Measurements from ENCODE around the gene VPS8.

Gene VPS8

GRCh38 chr3:184811999-184812661, at the start of gene VPS8:
TSS of gene VPS8 (plus strand) at chr3:184812166. CDS start at chr3:184824633, 12,467 bp downstream.
- peak; percentile 97 for DNase-seq

GRCh38 chr3:184764191-184764590, 47.8 kb upstream of the VPS8 start:
- DNase-seq, result no peak

- no peak for DNase-seq
Measured at GRCh38 chr3:184765047-184765729, 46.8 kb upstream of the VPS8 start.

- no peak for DNase-seq
Measured at GRCh38 chr3:184765730-184766074, 46.3 kb upstream of the VPS8 start.

GRCh38 chr3:184766555-184767261, 45.3 kb upstream of the VPS8 start:
- no peak for DNase-seq

- DNase-seq, result no peak
Measured at GRCh38 chr3:184767377-184767776, 44.6 kb upstream of the VPS8 start.

- DNase-seq, result peak; percentile 25
Measured at GRCh38 chr3:184769382-184770170, 42.4 kb upstream of the VPS8 start.

- DNase-seq, result no peak
Measured at GRCh38 chr3:184770541-184770940, 41.4 kb upstream of the VPS8 start.

- DNase-seq, result no peak
Measured at GRCh38 chr3:184771301-184772127, 40.5 kb upstream of the VPS8 start.

- DNase-seq, result no peak
Measured at GRCh38 chr3:184772667-184773272, 39.2 kb upstream of the VPS8 start.

- peak; percentile 57 for DNase-seq
Measured at GRCh38 chr3:184773283-184774186, 38.4 kb upstream of the VPS8 start.

GRCh38 chr3:184776916-184777315, 35.0 kb upstream of the VPS8 start:
- DNase-seq, result no peak

GRCh38 chr3:184777566-184778356, 34.2 kb upstream of the VPS8 start:
- DNase-seq, result peak; percentile 90

GRCh38 chr3:184778426-184779332, 33.3 kb upstream of the VPS8 start:
- DNase-seq, result no peak

- no peak for DNase-seq
Measured at GRCh38 chr3:184780981-184781515, 30.9 kb upstream of the VPS8 start.

- DNase-seq, result no peak
Measured at GRCh38 chr3:184781801-184782200, 30.2 kb upstream of the VPS8 start.

GRCh38 chr3:184783319-184783718, 28.6 kb upstream of the VPS8 start:
- no peak for DNase-seq

- no peak for DNase-seq
Measured at GRCh38 chr3:184784731-184785500, 27.1 kb upstream of the VPS8 start.
